HepG2 (cell line): ENCODE measurements around the gene MRPL50. TPM values are rescaled to one million over a fixed set of nuclear protein-coding genes. Genes with fewer than 3 reads are reported as not detected.

ENCODE experiments used
- BCL3 ChIP-seq: sonication (generic); formaldehyde crosslinking; IDR thresholded peaks from 2 replicates; pipeline ENCODE4 v1.5.1; 2020; ENCODE audit warnings: mild to moderate bottlenecking, missing genetic modification reagents, moderate library complexity
- CEBPG ChIP-seq: IDR thresholded peaks from 2 replicates; pipeline ENCODE4 v1.6.1; 2016
- ERF ChIP-seq: IDR thresholded peaks from 2 replicates; pipeline ENCODE4 v1.6.1; 2018; ENCODE audit warnings: missing biosample characterization, missing genetic modification reagents
- FOXK2 ChIP-seq: fragments of 450-650 bp; IDR thresholded peaks from 2 replicates; pipeline ENCODE4 v1.6.1; 2016
- FOXO1 ChIP-seq: sonication (generic); formaldehyde crosslinking; IDR thresholded peaks from 2 replicates; pipeline ENCODE4 v1.4.0; 2020; ENCODE audit warnings: missing genetic modification reagents
- HNRNPUL1 ChIP-seq: fragments of 200-400 bp; formaldehyde crosslinking; IDR thresholded peaks from 2 replicates; pipeline ENCODE4 v1.6.1; 2017; ENCODE audit warnings: low read depth, mild to moderate bottlenecking, low read length, moderate library complexity
- MED1 ChIP-seq: sonication (generic); formaldehyde crosslinking; IDR thresholded peaks from 2 replicates; pipeline ENCODE4 v1.4.0; 2020; ENCODE audit warnings: missing genetic modification reagents
- MXD4 ChIP-seq: IDR thresholded peaks from 2 replicates; pipeline ENCODE4 v1.6.1; 2016; ENCODE audit warnings: mild to moderate bottlenecking, missing biosample characterization, missing genetic modification reagents
- NPAS2 ChIP-seq: sonication (generic); formaldehyde crosslinking; IDR thresholded peaks from 2 replicates; pipeline ENCODE4 v1.8.0; 2022; ENCODE audit warnings: mild to moderate bottlenecking, missing genetic modification reagents, borderline replicate concordance
- PAXIP1 ChIP-seq: sonication (generic); formaldehyde crosslinking; conservative IDR thresholded peaks from 2 replicates; pipeline ENCODE4 v1.4.0; 2020; ENCODE audit warnings: mild to moderate bottlenecking, missing genetic modification reagents, moderate library complexity
- PHF21A ChIP-seq: sonication (generic); formaldehyde crosslinking; IDR thresholded peaks from 2 replicates; pipeline ENCODE4 v1.5.0; 2020; ENCODE audit warnings: mild to moderate bottlenecking, missing genetic modification reagents
- RXRB ChIP-seq: IDR thresholded peaks from 2 replicates; pipeline ENCODE4 v1.6.1; 2016; ENCODE audit warnings: borderline replicate concordance, missing genetic modification reagents, missing compliant biosample characterization
- SMAD1 ChIP-seq: sonication (generic); formaldehyde crosslinking; IDR thresholded peaks from 2 replicates; pipeline ENCODE4 v1.4.0; 2020; ENCODE audit warnings: missing genetic modification reagents, low read depth, mild to moderate bottlenecking, borderline replicate concordance
- SOX6 ChIP-seq, 2 experiments: fragments of 450-650 bp in 1 of 2; sonication (generic) in 1 of 2; formaldehyde crosslinking in 1 of 2; IDR thresholded peaks; 2 replicates each; pipeline versions ENCODE4 v1.4.0 to v1.6.1; 2017 to 2020; ENCODE audit warnings: antibody characterized with exemption in 1 of 2, mild to moderate bottlenecking in 1 of 2, missing genetic modification reagents in 1 of 2
- THAP11 ChIP-seq: IDR thresholded peaks from 2 replicates; pipeline ENCODE4 v1.6.1; 2016; ENCODE audit warnings: missing biosample characterization, missing genetic modification reagents
- ZBTB14 ChIP-seq: sonication (generic); formaldehyde crosslinking; IDR thresholded peaks from 2 replicates; pipeline ENCODE4 v1.4.0; 2020; ENCODE audit warnings: missing genetic modification reagents
- ZNF275 ChIP-seq: sonication (generic); formaldehyde crosslinking; IDR thresholded peaks from 2 replicates; pipeline ENCODE4 v1.8.0; 2022; ENCODE audit warnings: missing genetic modification reagents, mild to moderate bottlenecking, inconsistent platforms, borderline replicate concordance
- ZNF33B ChIP-seq: sonication (generic); formaldehyde crosslinking; IDR thresholded peaks from 2 replicates; pipeline ENCODE4 v1.5.1; 2020; ENCODE audit warnings: mild to moderate bottlenecking, missing genetic modification reagents
- ZNF550 ChIP-seq: sonication (generic); formaldehyde crosslinking; IDR thresholded peaks from 2 replicates; pipeline ENCODE4 v1.4.0; 2020; ENCODE audit warnings: mild to moderate bottlenecking, missing genetic modification reagents, borderline replicate concordance
- ZNF670 ChIP-seq: sonication (generic); formaldehyde crosslinking; IDR thresholded peaks from 2 replicates; pipeline ENCODE4 v1.8.0; 2022; ENCODE audit warnings: mild to moderate bottlenecking, missing genetic modification reagents, borderline replicate concordance
- ZNF878 ChIP-seq: sonication (generic); formaldehyde crosslinking; IDR thresholded peaks from 2 replicates; pipeline ENCODE4 v1.8.1; 2023; ENCODE audit warnings: mild to moderate bottlenecking, missing genetic modification reagents, moderate library complexity
- polyA plus RNA-seq, 8 experiments: library from polyadenylated mRNA; depleted of rRNA in 3 of 8; stranded (reverse) in 7 of 8; unstranded in 1 of 8; fragments of >200 nt; fragmentation: Illumina TruSeq in 4 of 8; extraction: Trizol in 4 of 8; gene quantifications; 2 replicates each; pipeline versions ENCODE4 v1.2.1 to v1.2.3, GENCODE V29; 2011 to 2016; ENCODE audit warnings: low read depth in 4 of 8, missing spikeins in 1 of 8, mixed read lengths in 1 of 8; ENCODE audit not compliant: insufficient read depth in 1 of 8
- total RNA-seq, 5 experiments: library from RNA; depleted of rRNA; stranded (reverse); fragments of >200 nt; fragmentation: Illumina TruSeq; extraction: Trizol; gene quantifications; 2 replicates each; pipeline ENCODE4 v1.2.3, GENCODE V29; 2016; ENCODE audit warnings: low read depth in 1 of 5

MRPL50 gene
- total and polyA plus RNA-seq, 2 of the 13 experiments (the other 11 are each of a cell fraction or from before 2014, with no cell fraction given): 37.1 to 70.0 TPM

- TF ChIP-seq FOXO1: no peak
- TF ChIP-seq ZNF670 (CRISPR knock-in tag): no peak
- 0 out of 2 replicates have a peak, but pooled peaks have one; percentile 41 for TF ChIP-seq ERF (CRISPR knock-in tag)
- peak; percentile 36; the same call in 1 of the 2 replicates for TF ChIP-seq MXD4 (CRISPR knock-in tag)
- TF ChIP-seq HNRNPUL1: peak; percentile 100
- no peak for TF ChIP-seq NPAS2 (CRISPR knock-in tag)
- TF ChIP-seq FOXK2: no peak
- peak; percentile 69; the same call in 1 of the 2 replicates for TF ChIP-seq ZNF878 (CRISPR knock-in tag)
- TF ChIP-seq ZNF33B (CRISPR knock-in tag): no peak
- TF ChIP-seq MED1 (CRISPR knock-in tag): peak; percentile 84
- no peak for TF ChIP-seq ZNF550 (CRISPR knock-in tag)
- TF ChIP-seq SMAD1 (CRISPR knock-in tag): no peak
- TF ChIP-seq THAP11: peak; percentile 50
- no peak for TF ChIP-seq ZBTB14 (CRISPR knock-in tag)
- no peak for TF ChIP-seq SOX6 (IDR thresholded peaks at IDR 0.05)
- peak; percentile 68; the same call in 1 of the 2 replicates for TF ChIP-seq SOX6 (CRISPR knock-in tag; IDR thresholded peaks at IDR 0.05)
- no peak for TF ChIP-seq BCL3 (CRISPR knock-in tag)
- TF ChIP-seq PAXIP1: peak; percentile 85
- TF ChIP-seq CEBPG (CRISPR knock-in tag): peak; percentile 24
- no peak for TF ChIP-seq PHF21A
- 0 out of 2 replicates have a peak, but pooled peaks have one; percentile 12 for TF ChIP-seq ZNF275 (CRISPR knock-in tag)
- TF ChIP-seq RXRB (CRISPR knock-in tag): peak; percentile 69
These were observed 32.2 kb downstream of the MRPL50 start (continued) for GRCh38 chr9:101366038-101366756.
